Thyroid gland (tissue), 4 donors: ENCODE results near the gene WDR86. TPM values are rescaled to one million over a fixed set of nuclear protein-coding genes. Genes with fewer than 3 reads are reported as not detected.

Experiments
- DNase-seq, 2 donors: peaks; one replicate each; pipeline ENCODE4 v3.0.0-alpha.2; 2019
- H3K27ac ChIP-seq, 3 donors: fragments of 200-600 bp; sonication (generic); 1 replicate in 2 of 3; 2 replicates in 1 of 3; pipeline ENCODE4 v1.5.1; 2016 to 2019; ENCODE audit warnings: mild to moderate bottlenecking in 1 of 3, moderate library complexity in 1 of 3
- H3K27me3 ChIP-seq: fragments of 200-600 bp; sonication (generic); one replicate; pipeline ENCODE4 v1.5.1; 2019
- H3K36me3 ChIP-seq, 2 donors: fragments of 200-600 bp; sonication (generic); one replicate each; pipeline ENCODE4 v1.5.1; 2016 to 2019
- H3K4me1 ChIP-seq, 2 donors: fragments of 200-600 bp; sonication (generic); one replicate each; pipeline ENCODE4 v1.5.1; 2017 to 2019
- H3K4me3 ChIP-seq, 3 donors: fragments of 200-600 bp; sonication (generic); replicated peaks in 1 of 3; 1 replicate in 2 of 3; 2 replicates in 1 of 3; pipeline ENCODE4 v1.5.1; 2016; ENCODE audit warnings: mild to moderate bottlenecking in 1 of 3
- H3K9me3 ChIP-seq: fragments of 200-600 bp; sonication (generic); one replicate; pipeline ENCODE4 v1.5.1; 2017
- CTCF ChIP-seq, 6 experiments: fragments of 200-600 bp in 3 of 6; fragments of 450-650 bp in 3 of 6; sonication (generic) in 3 of 6; IDR thresholded peaks; one replicate each; pipeline ENCODE4 v1.5.1; 2016 to 2019; ENCODE audit warnings: antibody characterized with exemption in 6 of 6, mild to moderate bottlenecking in 2 of 6, inconsistent platforms in 1 of 6, moderate library complexity in 1 of 6
- POLR2A ChIP-seq, 2 donors: fragments of 450-650 bp; IDR thresholded peaks; one replicate each; pipeline ENCODE4 v1.6.1; 2017; ENCODE audit warnings: antibody characterized with exemption in 2 of 2, mild to moderate bottlenecking in 2 of 2, moderate library complexity in 1 of 2
- whole genome bisulfite sequencing, 2 donors: methylation state at CpG; one replicate each; pipeline ENCODE4 v1.1.5; 2017; 5-methylcytosine and 5-hydroxymethylcytosine counted together
- intact Hi-C: fragments of 100-400 bp; cut with DNase I; formaldehyde crosslinking; loops from one replicate; pipeline ENCODE4 v1.15.1; 2023
- total RNA-seq, 4 donors: library from RNA; depleted of rRNA; stranded (reverse); fragments of >200 nt; gene quantifications; one replicate each; pipeline ENCODE4 v1.2.3, GENCODE V29; 2016

WDR86 gene
- total RNA-seq, 4 donors from 2014 or later: 99.5 to 203 (median 142) TPM

GRCh38 chr7:151374139-151374538 is 35.7 kb downstream of the WDR86 start:
- peak; percentile 57 to 62 for DNase-seq

GRCh38 chr7:151373599-151373998 is 36.2 kb downstream of the WDR86 start:
- Histone ChIP-seq H3K27me3 (no peaks in the 10 kb centered on the region), H3K27ac (no peak overlapping the region), H3K9me3 (no peaks in the 10 kb centered on the region), H3K4me3 (no peak overlapping the region), H3K4me1 (peaks cover 0 to under 1% of the 10 kb centered on the region in 2 donors), H3K36me3 (peaks cover 22 to 44% of the 10 kb centered on the region in 2 donors)
- DNase-seq: no peak
- TF ChIP-seq CTCF (IDR thresholded peaks at IDR 0.05) (no peak), POLR2A (IDR thresholded peaks at IDR 0.05) (no peak)
- WGBS, 2 donors: 86 to 91% methylated on average over 12 to 13 of the region's 13 CpGs
- intact Hi-C loops: loop anchor here (5.0 kb wide), 1 partner anchor 34 kb away; no protein-coding TSS in a partner anchor

More at GRCh38 chr7:151374139-151374538, 35.7 kb downstream of the WDR86 start:
- Histone ChIP-seq H3K9me3 (no peaks in the 10 kb centered on the region), H3K27ac (peak overlapping the region in 1 of 3 donors; percentile 1), H3K36me3 (peaks cover 27 to 43% of the 10 kb centered on the region in 2 donors), H3K27me3 (no peaks in the 10 kb centered on the region), H3K4me1 (no peaks in the 10 kb centered on the region), H3K4me3 (no peak overlapping the region)
- intact Hi-C loops: loop anchor here (5.0 kb wide), 1 partner anchor 33 kb away; no protein-coding TSS in a partner anchor
- no peak for TF ChIP-seq POLR2A (IDR thresholded peaks at IDR 0.05)
- 73 to 81% methylated on average over 12 to 15 of the region's 15 CpGs for WGBS, 2 donors

- TF ChIP-seq POLR2A (IDR thresholded peaks at IDR 0.05): no peak
- TF ChIP-seq CTCF (IDR thresholded peaks at IDR 0.05): no peak
- no peaks in the 10 kb centered on the region for H3K27me3 ChIP-seq
- 94 to 95% methylated on average over 10 of the region's 10 CpGs for WGBS, 2 donors
- H3K4me1 ChIP-seq: peaks cover 3 to 5% of the 10 kb centered on the region in 2 donors
- H3K4me3 ChIP-seq: no peak overlapping the region
- peaks cover 21 to 37% of the 10 kb centered on the region in 2 donors for H3K36me3 ChIP-seq
- intact Hi-C loops: loop anchor here (5.0 kb wide), 1 partner anchor 35 kb away; no protein-coding TSS in a partner anchor
- H3K9me3 ChIP-seq: no peaks in the 10 kb centered on the region
- peak in 1 of 2 donors; percentile 1 for DNase-seq
- no peak overlapping the region for H3K27ac ChIP-seq
Measured at GRCh38 chr7:151372612-151373265, 37.1 kb downstream of the WDR86 start.

- no peaks in the 10 kb centered on the region for H3K9me3 ChIP-seq
- WGBS, 2 donors: 94 to 97% methylated on average over 2 of the region's 2 CpGs
- no peaks in the 10 kb centered on the region for H3K27me3 ChIP-seq
- intact Hi-C loops: loop anchor here (5.0 kb wide), 1 partner anchor 36 kb away; no protein-coding TSS in a partner anchor
- H3K27ac ChIP-seq: no peak overlapping the region
- no peak for TF ChIP-seq POLR2A (IDR thresholded peaks at IDR 0.05)
- no peak for TF ChIP-seq CTCF (IDR thresholded peaks at IDR 0.05)
- no peak overlapping the region for H3K4me3 ChIP-seq
- H3K4me1 ChIP-seq: peaks cover 3 to 5% of the 10 kb centered on the region in 2 donors
- peaks cover 6 to 24% of the 10 kb centered on the region in 2 donors for H3K36me3 ChIP-seq
- no peak for DNase-seq
Measured at GRCh38 chr7:151371266-151371665, 38.6 kb downstream of the WDR86 start.

- Histone ChIP-seq H3K4me1 (peaks cover 3 to 5% of the 10 kb centered on the region in 2 donors), H3K36me3 (peaks cover under 1 to 10% of the 10 kb centered on the region in 2 donors), H3K27me3 (no peaks in the 10 kb centered on the region), H3K4me3 (no peak overlapping the region), H3K27ac (peak overlapping the region in 1 of 3 donors; percentile 21), H3K9me3 (no peaks in the 10 kb centered on the region)
- intact Hi-C loops: loop anchor here (2.0 kb wide), 1 partner anchor 81 kb away; no protein-coding TSS in a partner anchor
- TF ChIP-seq POLR2A (IDR thresholded peaks at IDR 0.05) (no peak), CTCF (IDR thresholded peaks at IDR 0.05) (peak; percentile 84 to 99 (median 96))
- 5 to 9% methylated on average over 11 of the region's 11 CpGs for WGBS, 2 donors
- DNase-seq: peak; percentile 94
Measured at GRCh38 chr7:151368136-151368571, 41.7 kb downstream of the WDR86 start.
